Stimulated activated CD8-positive, alpha-beta memory T cell treated with anti-CD3 and anti-CD28 coated beads, Interleukin-15, amount 100 ng/mL, for 48 hours (primary cell): ENCODE data around the gene C12orf57.

Experiments used
- DNase-seq, 2 donors: peaks; one replicate each; pipeline ENCODE4 v3.0.0-alpha.2; 2020; ENCODE audit warnings: low read depth in 2 of 2

C12orf57 gene

DNA sequence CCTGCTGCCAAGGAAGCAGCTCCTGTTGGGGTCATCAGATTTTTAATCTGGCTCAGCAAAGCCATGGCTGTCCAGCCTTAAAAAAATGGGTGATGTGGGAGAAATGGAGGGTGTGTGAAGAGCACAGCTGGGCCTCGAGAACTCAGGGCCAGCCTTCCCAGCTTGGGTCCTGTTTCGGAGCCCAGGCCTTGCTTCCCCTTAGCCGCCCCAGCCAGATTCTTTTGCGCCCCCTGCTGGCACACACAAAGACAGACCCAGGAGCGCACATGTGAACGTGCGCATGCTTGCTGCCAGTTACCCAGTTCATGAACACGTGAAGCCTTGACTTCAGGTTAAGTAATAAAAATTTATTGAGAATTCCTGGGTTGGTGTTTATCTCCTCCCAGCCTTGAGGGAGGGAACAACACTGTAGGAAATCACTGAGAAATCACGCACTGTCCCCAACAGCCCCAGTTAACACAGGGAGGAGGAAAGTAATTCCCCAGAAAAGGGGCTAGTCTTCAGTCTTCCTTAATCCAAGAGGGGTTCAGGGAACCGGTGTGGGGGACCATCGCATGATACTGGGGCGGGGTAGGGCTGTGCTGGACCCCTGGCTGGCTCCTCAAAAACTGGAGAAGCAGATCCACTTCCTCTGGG lies 21.3 kb downstream of the C12orf57 start:
- DNase-seq = peak; percentile 74 to 79

DNA sequence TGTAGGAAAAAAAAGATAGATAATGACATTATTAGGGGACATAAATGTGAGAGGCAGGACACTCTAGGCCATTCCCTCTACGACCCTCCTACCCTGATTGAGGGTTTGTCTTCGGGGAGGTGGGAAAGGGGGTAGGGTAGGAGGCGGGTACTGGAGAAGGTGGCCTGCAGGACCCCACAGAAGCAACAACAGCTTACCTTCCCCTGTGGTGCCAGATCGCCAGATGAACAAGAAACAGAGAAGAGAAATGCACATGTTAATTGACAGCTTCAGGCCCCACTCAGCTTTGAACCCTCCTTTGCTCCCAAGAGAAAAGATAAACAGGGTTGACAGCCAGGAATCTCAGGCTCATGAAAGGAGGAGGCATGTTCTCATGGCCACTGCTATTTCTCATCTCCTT lies 21.9 kb downstream of the C12orf57 start:
- DNase-seq = no peak

- no peak for DNase-seq
These were observed 22.5 kb downstream of the C12orf57 start for GRCh38 chr12:6966351-6966750.

DNA sequence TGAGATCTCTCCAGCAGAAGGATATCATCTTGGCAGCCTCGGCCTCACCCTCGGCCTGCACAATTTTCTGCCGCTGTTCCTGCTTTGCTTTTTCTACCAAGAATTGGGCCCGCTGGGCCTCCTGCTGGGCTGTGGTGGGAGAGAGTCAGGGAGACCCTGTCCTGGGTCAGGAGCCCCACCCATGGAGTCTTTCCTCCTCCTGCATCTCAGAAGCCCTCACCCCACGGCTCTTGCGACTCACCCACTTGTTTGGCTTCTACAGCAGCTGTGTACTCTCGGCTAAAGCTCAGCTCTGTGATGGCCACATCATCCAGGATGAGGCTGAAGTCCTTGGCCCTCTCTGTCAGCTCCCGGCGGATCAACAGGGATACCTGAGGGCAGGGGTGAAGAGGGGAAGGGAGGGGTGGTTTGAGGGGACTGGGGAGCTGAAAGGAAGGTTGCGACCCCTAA lies 23.9 kb downstream of the C12orf57 start:
- DNase-seq = no peak

DNA sequence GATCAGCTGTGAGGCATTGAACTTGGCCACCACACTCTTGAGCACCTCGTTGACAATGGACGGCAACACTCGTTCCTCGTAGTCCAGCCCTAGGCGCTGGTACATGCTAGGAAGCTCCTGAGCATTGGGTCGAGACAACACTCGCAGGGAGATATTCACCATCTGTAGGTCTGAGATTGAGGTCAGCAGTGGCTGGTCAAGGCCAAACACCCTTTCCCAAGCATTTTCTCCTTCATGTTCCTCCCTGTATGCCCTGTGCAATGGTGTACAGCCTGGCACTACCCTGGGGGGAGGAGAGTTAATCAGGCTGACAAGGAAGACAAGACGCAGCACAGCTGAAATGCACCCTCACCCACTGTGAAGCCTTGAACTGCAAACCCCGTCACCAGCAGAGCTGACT lies 24.6 kb downstream of the C12orf57 start:
- DNase-seq = no peak

GRCh38 chr12:6970096-6970527 lies 26.3 kb downstream of the C12orf57 start:
- DNase-seq = no peak

DNA sequence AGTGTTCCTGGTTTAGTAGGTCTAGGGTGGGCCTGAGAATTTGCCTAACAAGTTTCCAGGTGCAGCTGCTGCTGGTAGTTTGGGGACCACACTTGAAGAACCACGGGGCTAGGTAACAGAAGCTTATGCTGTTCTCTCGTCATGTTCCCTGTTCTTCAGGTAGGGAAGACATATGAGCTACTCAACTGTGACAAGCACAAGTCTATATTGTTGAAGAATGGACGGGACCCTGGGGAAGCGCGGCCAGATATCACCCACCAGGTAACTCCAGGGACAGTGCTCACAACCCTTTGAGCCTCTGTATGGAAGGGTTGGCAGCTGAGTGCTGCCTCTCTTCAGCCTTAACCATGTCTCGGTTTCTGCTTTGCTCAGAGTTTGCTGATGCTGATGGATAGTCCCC lies 30.4 kb downstream of the C12orf57 start:
- DNase-seq = no peak

DNA sequence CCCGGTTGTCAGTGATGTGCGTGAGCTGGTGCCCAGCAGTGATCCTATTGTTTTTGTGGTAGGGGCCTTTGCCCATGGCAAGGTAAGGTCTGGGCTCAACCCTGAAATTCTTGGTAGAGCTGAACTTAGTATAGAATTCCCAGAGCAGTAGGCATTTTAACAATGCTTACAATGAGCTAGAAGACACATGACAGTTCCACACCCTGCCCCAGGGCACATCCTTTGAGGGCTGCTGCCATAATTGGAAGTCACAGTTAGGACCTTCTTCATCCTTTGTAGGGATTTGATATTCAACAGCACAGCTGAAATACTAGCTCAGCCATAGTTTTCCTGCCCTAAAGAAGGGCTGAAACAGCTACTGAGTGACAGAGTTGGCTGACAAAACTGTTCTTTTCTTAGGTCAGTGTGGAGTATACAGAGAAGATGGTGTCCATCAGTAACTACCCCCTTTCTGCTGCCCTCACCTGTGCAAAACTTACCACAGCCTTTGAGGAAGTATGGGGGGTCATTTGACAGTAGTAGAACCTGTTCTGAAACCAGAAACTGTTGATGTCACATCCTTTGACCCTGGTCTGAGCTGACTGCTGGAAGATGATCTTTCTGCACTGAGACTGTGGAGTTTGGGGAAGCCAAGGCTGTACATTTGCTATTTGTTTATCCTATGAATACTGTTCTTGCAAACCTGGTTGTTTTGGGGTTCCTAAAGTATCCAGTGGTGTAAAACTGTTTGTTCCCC lies 31.6 kb downstream of the C12orf57 start:
- DNase-seq = no peak

- no peak for DNase-seq
These were observed 33.8 kb downstream of the C12orf57 start for GRCh38 chr12:6977653-6978052.

DNA sequence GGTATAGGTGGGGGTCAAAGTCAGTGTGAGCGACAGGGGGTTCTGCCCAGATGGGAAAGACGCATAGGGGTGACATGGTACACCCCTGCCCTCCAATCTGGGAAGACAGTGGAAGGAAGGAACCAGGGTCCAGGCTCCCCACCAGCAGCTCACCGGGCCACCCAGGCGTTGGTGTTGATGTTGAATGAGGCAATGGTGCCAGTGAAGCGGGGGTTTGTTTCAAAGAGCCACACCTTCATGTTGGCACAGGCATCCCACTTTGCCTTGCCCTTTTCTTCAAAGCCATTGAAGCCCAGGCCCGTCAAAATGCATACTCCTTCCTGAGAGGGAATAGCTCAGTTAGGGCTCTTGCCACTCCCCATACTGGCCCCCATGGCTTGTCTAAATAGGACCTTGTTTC lies 34.4 kb downstream of the C12orf57 start:
- no peak for DNase-seq

DNA sequence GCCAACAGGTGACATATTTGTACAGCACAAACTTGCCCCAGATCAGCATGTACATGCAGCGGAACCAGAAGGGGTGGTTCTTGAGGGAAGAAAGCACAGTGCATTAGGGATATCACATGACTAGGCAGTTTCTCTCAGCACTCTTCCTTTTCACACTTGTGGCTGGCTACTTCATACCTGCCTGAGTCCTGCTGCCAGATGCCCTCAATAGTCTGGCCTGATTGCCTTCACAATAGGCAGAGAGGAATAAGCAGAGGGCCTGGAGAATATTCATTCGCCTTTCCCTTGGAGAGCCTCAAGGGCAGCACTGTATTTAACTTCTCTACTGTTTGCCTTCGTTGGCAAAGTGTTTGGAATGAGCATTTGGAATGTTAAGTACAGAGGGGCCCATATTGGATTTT lies 34.8 kb downstream of the C12orf57 start:
- DNase-seq = no peak

- no peak for DNase-seq
These were observed 35.2 kb downstream of the C12orf57 start for GRCh38 chr12:6979021-6979420.

DNA sequence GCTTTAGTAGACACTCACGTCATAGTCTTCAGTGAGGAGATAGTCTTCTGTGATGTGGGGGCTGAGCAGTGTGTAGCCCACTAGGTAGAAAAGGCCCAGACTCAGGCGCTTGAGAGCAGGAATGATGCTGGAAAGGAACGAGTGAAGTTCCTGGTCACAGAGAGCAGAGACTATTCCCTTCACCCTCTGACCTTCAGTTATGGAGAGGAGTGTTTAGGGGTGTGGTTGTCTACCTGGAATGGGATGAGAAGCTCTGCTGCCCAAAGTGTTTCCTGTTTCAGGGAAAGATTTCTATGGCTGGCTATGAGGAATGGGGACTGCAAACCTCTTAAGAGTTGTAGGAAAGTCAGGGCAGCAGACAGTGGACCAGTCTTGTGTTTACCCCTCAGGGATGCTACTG lies 35.6 kb downstream of the C12orf57 start:
- no peak for DNase-seq

GRCh38 chr12:6980075-6980474 lies 36.3 kb downstream of the C12orf57 start:
- DNase-seq = no peak

DNA sequence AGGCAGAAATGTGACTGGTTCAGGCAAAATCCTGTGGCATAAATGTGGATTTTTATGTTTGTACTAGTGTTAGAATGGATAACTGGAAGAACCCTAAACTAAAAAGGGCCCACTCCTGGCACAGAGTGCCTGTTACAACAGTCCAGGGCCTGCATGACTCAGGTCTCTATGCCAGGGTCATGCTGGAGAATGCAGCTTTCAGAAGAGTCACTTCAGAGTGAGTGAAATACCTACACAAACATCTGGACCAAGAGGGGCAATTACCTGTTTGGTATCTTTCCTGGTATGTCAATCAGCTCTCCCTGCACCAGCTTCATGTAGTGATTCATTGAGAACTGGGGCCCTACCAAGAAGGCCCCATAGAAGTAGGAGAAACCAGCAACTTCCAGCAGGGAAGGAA lies 36.9 kb downstream of the C12orf57 start:
- DNase-seq = no peak

DNA sequence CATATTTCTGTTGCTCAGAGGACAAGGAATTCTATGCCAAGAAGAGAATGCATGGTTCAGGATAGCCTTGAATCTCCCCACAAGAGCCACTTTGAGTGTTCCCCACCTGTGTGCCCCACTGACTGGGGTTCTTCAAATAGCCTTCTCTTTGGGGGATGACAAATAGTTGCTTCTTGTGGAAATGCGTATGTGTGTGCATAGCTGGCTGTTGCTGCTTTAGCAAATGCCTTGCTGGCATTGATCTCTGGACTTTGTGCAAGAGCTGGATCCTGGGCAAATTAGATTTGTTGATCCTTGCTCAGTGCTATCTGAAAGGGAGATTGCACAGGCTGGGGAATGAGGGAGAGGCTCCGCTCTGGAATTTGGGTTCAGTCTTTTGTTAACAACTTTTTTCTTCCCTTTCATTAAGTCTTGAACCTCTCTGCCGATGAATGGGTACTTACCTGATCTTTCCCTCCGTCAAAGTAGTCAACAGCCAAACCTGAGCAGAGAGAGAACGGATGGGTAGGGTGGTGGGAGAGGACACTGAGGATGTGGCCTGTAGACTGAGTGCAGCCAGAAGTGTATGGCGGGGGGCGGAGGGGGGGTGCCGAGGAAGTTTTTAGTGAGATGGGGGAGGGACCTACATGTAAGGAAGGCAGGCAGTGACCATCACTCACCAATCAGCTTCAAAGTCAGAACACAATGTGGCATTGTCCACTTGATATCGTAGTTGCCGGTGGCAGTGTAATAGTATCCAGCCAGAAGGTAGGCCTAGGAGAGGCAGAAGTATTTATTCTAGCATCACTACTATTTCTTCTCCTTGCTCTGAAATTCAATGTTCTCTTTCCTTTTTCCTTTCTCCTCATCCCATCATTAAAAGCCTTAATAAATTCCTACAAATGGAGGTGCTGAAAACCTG lies 37.6 kb downstream of the C12orf57 start:
- DNase-seq = no peak

DNA sequence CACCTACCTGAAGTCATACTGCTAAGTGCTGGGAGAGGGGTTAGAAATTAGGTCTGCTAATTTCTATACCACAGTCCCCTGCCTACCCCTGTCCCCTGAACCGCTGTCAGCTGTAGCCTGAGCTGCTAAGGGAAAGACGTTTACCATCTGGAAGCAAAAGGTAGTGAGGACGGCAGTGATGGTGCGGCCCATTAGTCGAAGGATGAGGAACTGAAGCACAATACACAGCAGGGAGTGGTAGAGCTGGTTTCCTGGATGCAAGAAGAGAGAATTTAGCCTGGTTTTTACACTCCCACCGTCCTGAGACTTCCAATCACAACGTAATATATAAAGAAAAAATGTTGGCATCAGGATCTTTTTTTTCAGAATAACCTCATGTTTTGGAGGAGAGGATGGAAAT lies 38.7 kb downstream of the C12orf57 start:
- no peak for DNase-seq

GRCh38 chr12:6987956-6988553 lies 44.2 kb downstream of the C12orf57 start:
- no peak for DNase-seq
